ENCODE measurements around the gene ACTL10. TPM values are rescaled to one million over a fixed set of nuclear protein-coding genes. Genes with fewer than 3 reads are reported as not detected.
"Not testable (repeated sequence)": the region's sequence is repeated elsewhere in the genome, so short reads cannot be mapped to it uniquely, and the experiment has no call there.

The ACTL10 gene
- total RNA-seq, 4 donors from 2014 or later: 0.54 to 2.7 (median 2.1) TPM

DNA sequence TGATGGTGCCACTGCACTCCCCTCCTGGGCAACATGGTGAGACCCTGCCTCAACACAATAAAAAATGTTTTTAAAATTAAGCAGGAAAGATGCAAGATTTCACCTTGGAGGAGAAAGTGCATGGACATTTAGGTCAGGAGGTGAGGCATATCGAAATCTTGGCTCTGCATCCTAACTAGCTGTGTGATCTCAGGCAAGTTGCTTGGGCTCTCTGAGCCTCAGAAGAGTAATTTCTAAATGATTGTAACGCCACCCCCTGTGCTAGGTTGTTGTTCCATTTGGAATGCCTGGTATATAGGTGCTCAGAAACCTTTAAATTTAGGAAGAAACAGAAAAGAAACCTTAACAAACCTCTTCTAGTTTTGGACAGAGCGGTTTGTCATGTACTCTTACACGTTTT, 40.6 kb upstream of the ACTL10 start:
- Histone ChIP-seq H3K36me3 (peaks cover 0 to 84% of the 10 kb centered on the region in 2 donors), H3K27ac (no peak overlapping the region), H3K9me3 (no peaks in the 10 kb centered on the region), H3K27me3 (no peaks in the 10 kb centered on the region), H3K4me3 (no peak overlapping the region), H3K4me1 (no peaks in the 10 kb centered on the region)
- TF ChIP-seq CTCF (IDR thresholded peaks at IDR 0.05) (no peak), EP300 (IDR thresholded peaks at IDR 0.05) (no peak), POLR2A (IDR thresholded peaks at IDR 0.05) (no peak), POLR2AphosphoS5 (IDR thresholded peaks at IDR 0.05) (no peak)
- no peak for ATAC-seq
- WGBS, 2 donors (ENCODE audit: low coverage in 1 of 2): 86 to 92% methylated on average over 4 of the region's 4 CpGs

- no peaks in the 10 kb centered on the region for H3K27me3 ChIP-seq
- no peak for ATAC-seq
- H3K4me1 ChIP-seq: no peaks in the 10 kb centered on the region
- H3K27ac ChIP-seq: no peak overlapping the region
- H3K36me3 ChIP-seq: peaks cover 0 to 96% of the 10 kb centered on the region in 2 donors
- TF ChIP-seq POLR2A (IDR thresholded peaks at IDR 0.05) (no peak), POLR2AphosphoS5 (IDR thresholded peaks at IDR 0.05) (no peak), EP300 (IDR thresholded peaks at IDR 0.05) (no peak), CTCF (IDR thresholded peaks at IDR 0.05) (no peak)
- 91 to 92% methylated on average over 4 of the region's 4 CpGs for WGBS, 2 donors (ENCODE audit: low coverage in 1 of 2)
- H3K9me3 ChIP-seq: no peaks in the 10 kb centered on the region
- no peak overlapping the region for H3K4me3 ChIP-seq
These were observed 39.0 kb upstream of the ACTL10 start for GRCh38 chr20:33627577-33628216.

DNA sequence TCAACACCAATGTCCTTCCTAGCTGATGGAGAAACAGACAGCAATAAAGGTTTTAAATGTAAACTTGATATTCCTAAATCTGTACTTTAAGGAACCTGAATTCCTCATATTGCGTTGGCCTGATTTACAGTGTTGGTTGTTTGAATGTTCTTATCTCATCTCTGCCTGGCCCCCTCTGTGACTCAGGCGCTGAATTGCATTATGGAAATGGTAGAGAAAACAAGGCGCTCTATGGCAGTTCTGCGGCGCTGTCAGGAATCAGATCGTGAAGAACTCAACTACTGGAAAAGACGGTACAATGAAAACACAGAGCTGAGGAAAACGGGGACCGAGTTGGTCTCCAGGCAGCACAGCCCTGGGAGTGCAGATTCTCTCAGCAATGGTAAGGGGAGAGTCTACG, 37.2 kb upstream of the ACTL10 start:
- no peaks in the 10 kb centered on the region for H3K9me3 ChIP-seq
- no peaks in the 10 kb centered on the region for H3K27me3 ChIP-seq
- no peak for ATAC-seq
- 85 to 94% methylated on average over 6 to 10 of the region's 10 CpGs for WGBS, 2 donors (ENCODE audit: low coverage in 1 of 2)
- H3K4me3 ChIP-seq: no peak overlapping the region
- H3K4me1 ChIP-seq: no peaks in the 10 kb centered on the region
- H3K27ac ChIP-seq: no peak overlapping the region
- TF ChIP-seq CTCF (IDR thresholded peaks at IDR 0.05): no peak
- TF ChIP-seq POLR2AphosphoS5 (IDR thresholded peaks at IDR 0.05): no peak
- TF ChIP-seq EP300 (IDR thresholded peaks at IDR 0.05): no peak
- TF ChIP-seq POLR2A (IDR thresholded peaks at IDR 0.05): no peak
- peaks cover 0 to 98% of the 10 kb centered on the region in 2 donors for H3K36me3 ChIP-seq

GRCh38 chr20:33629979-33630378, 36.8 kb upstream of the ACTL10 start:
- no peak for ATAC-seq
- WGBS, 2 donors (ENCODE audit: low coverage in 1 of 2): 88% methylated on average over 2 to 5 of the region's 5 CpGs
- TF ChIP-seq CTCF (IDR thresholded peaks at IDR 0.05) (no peak), EP300 (IDR thresholded peaks at IDR 0.05) (no peak), POLR2A (IDR thresholded peaks at IDR 0.05) (no peak)
- Histone ChIP-seq H3K4me3 (no peak overlapping the region), H3K27ac (no peak overlapping the region), H3K36me3 (peaks cover 0 to 96% of the 10 kb centered on the region in 2 donors), H3K27me3 (no peaks in the 10 kb centered on the region), H3K9me3 (no peaks in the 10 kb centered on the region), H3K4me1 (no peaks in the 10 kb centered on the region)

- H3K4me1 ChIP-seq: no peaks in the 10 kb centered on the region
- TF ChIP-seq POLR2A (IDR thresholded peaks at IDR 0.05) (no peak), EP300 (IDR thresholded peaks at IDR 0.05) (no peak), POLR2AphosphoS5 (IDR thresholded peaks at IDR 0.05) (no peak), CTCF (IDR thresholded peaks at IDR 0.05) (no peak)
- no peak overlapping the region for H3K4me3 ChIP-seq
- H3K9me3 ChIP-seq: no peaks in the 10 kb centered on the region
- 78 to 95% methylated on average over 4 of the region's 4 CpGs for WGBS, 2 donors (ENCODE audit: low coverage in 1 of 2)
- no peaks in the 10 kb centered on the region for H3K27me3 ChIP-seq
- no peak for ATAC-seq
- no peak overlapping the region for H3K27ac ChIP-seq
- peaks cover 0 to 95% of the 10 kb centered on the region in 2 donors for H3K36me3 ChIP-seq
These were observed 36.2 kb upstream of the ACTL10 start for GRCh38 chr20:33630507-33630906.

DNA sequence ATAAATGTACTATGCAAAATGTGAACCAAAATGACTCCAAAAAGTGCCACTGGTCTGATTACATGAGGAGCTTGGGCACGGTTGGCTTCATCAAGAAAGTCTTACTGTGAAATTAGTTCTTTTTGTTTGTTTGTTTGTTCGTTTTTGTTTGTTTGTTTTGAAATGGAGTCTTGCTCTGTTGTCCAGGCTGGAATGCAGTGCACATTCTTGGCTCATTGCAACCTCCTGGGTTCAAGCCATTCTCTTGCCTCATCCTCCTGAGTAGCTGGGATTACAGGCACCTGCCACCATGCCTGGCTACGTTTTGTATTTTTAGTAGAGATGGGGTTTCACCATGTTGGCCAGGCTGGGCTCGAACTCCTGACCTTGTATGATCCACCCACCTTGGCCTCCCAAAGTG, 34.8 kb upstream of the ACTL10 start:
- H3K4me1 ChIP-seq, H3K9me3 ChIP-seq, H3K4me3 ChIP-seq, H3K27me3 ChIP-seq, H3K27ac ChIP-seq, ATAC-seq: not testable (repeated sequence)
- 65 to 69% methylated on average over 2 to 4 of the region's 4 CpGs for WGBS, 2 donors (ENCODE audit: low coverage in 1 of 2)
- H3K36me3 ChIP-seq: peaks cover 0 to 90% of the 10 kb centered on the region in 2 donors
